RWPE1 (cell line): ENCODE measurements around the gene SPEF2.

Experiments
- CTCF ChIA-PET: fragments of 350-600 bp; sonication (Branson Sonifier 250); formaldehyde crosslinking; extraction: SDS; loops from one replicate; lab custom pipeline; 2021; lab: Yijun Ruan, JAX
- POLR2A ChIA-PET: fragments of 400-600 bp; formaldehyde crosslinking; extraction: SDS; loops from one replicate; lab custom pipeline; 2020; ENCODE audit warnings: antibody characterized with exemption; ENCODE audit not compliant: low non-redundant PET; lab: Yijun Ruan, JAX
- DNase-seq: peaks from one replicate; pipeline ENCODE4 v3.0.0; 2012; ENCODE audit warnings: low spot score
- H3K27ac ChIP-seq: fragments of 450-650 bp; 2 replicates; pipeline ENCODE4 v1.5.1; 2017
- TF ChIP-seq, protein P1 (sequence below): fragments of 450-650 bp; conservative IDR thresholded peaks from 2 replicates; pipeline ENCODE4 v1.5.1; 2017; ENCODE audit warnings: low read depth, mild to moderate bottlenecking

Gene SPEF2

DNA sequence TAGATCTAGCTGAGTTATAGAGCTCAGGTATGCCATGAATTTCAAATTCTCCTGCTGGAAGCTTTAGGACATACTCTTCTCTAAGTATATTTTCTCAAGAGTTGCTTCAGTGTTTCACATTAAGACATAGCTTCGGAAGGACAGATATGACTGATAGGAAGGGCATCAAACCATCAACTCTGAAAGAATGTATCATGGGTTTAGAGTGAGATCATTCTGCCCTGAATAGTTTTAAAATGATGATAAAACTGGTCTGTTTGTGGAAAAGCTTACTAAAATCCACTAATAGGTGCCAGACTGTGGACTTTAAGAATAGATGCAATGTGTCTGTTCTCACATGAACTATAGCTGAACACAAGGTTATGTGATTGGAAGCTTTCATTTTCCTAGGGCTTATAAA is 8.4 kb downstream of the SPEF2 start:
- no peak overlapping the region for H3K27ac ChIP-seq
- TF ChIP-seq, protein P1, sequence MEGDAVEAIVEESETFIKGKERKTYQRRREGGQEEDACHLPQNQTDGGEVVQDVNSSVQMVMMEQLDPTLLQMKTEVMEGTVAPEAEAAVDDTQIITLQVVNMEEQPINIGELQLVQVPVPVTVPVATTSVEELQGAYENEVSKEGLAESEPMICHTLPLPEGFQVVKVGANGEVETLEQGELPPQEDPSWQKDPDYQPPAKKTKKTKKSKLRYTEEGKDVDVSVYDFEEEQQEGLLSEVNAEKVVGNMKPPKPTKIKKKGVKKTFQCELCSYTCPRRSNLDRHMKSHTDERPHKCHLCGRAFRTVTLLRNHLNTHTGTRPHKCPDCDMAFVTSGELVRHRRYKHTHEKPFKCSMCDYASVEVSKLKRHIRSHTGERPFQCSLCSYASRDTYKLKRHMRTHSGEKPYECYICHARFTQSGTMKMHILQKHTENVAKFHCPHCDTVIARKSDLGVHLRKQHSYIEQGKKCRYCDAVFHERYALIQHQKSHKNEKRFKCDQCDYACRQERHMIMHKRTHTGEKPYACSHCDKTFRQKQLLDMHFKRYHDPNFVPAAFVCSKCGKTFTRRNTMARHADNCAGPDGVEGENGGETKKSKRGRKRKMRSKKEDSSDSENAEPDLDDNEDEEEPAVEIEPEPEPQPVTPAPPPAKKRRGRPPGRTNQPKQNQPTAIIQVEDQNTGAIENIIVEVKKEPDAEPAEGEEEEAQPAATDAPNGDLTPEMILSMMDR, result no peak
- DNase-seq, result no peak
- ChIA-PET POLR2A (no interaction called here), CTCF (no interaction called here)

DNA sequence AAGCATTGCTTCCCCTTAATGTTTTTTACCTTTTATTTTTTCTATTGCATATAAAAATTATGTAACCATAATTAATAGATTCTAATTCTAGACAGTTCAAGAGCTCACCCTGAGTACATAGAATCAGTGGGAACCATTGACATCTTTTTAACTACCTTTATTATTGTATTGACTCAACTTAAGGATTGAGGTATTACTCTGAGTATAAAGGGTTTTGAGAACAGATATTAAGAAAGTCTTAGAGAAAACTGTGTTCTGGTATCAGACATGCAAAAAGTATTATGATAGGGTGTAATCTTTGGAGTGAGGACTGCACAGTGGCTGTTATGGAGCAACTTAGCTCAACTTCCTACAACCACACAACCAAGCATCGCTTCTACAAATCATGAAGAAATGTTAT is 8.9 kb downstream of the SPEF2 start:
- ChIA-PET POLR2A (no interaction called here), CTCF (no interaction called here)
- TF ChIP-seq, protein P1, result no peak
- DNase-seq, result no peak
- no peak overlapping the region for H3K27ac ChIP-seq

DNA sequence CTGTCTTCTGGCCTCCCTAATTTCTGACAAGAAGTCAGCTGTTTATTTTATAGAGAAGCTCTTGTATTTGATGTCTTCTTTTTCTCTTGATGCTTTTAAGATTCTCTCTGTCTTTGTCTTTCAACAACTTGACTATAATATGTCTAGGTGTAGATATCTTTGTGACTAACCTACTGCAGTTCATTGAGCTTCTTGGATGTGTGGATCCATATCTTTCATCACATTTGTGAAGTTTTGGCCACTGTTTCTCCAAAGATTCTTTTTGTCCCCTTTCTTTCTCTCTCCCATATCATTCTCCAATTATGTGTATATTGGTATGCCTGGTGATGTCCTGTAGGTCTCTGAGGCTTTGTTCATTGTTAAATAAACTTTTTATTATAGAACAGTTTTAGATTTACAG is 16.7 kb downstream of the SPEF2 start:
- POLR2A ChIA-PET, result no interaction called here

DNA sequence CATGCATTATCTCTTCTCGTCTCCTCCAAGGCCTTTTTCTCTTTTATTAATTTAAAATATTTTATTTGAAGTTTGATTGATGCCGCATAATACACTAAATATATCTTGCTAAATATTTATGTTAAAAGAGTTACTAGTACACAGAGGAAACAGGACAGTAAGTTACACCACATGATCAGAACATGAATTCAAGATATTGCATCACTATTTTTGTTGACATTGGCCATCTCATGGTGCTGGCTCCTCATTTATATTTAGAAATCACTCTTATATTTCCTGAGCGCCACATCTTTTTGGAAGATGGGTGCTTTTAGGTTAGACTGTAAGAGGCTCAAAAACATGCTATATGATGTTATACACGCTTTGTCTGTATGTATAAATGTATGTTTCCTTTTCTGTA is 23.0 kb downstream of the SPEF2 start:
- ChIA-PET POLR2A (no interaction called here), CTCF (interaction anchor here (1.0 kb wide), 1 partner anchor 11 kb away, joined by 3 read pairs; no protein-coding TSS in a partner anchor)
- TF ChIP-seq, protein P1, result no peak
- DNase-seq, result no peak
- H3K27ac ChIP-seq, result no peak overlapping the region

More for the DNA sequence above, 16.7 kb downstream of the SPEF2 start:
- CTCF ChIA-PET, result interaction anchor here (0.7 kb wide), 1 partner anchor 291 kb away, joined by 4 read pairs; no protein-coding TSS in a partner anchor
- TF ChIP-seq, protein P1, result no peak
- no peak overlapping the region for H3K27ac ChIP-seq
- DNase-seq, result no peak

DNA sequence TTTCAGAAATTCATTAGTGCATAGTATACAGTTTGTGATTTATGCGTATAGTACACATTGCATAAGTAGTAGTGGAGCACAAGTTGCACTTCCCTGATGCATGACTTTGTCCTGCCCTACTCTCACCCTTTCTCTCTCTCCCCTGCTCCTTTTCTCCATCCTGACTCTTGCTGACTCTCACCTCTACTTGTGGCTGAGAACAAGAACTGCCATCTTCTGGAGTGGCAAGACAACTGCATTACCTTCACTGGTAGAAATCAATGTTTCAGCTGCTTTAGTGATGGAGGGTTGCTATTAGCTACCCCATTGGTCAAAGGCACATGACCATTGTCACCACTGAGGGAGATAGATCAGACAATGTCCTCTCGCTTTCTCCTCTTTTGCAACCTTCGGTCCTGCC is 26.9 kb downstream of the SPEF2 start:
- POLR2A ChIA-PET, result no interaction called here
- no peak for DNase-seq

DNA sequence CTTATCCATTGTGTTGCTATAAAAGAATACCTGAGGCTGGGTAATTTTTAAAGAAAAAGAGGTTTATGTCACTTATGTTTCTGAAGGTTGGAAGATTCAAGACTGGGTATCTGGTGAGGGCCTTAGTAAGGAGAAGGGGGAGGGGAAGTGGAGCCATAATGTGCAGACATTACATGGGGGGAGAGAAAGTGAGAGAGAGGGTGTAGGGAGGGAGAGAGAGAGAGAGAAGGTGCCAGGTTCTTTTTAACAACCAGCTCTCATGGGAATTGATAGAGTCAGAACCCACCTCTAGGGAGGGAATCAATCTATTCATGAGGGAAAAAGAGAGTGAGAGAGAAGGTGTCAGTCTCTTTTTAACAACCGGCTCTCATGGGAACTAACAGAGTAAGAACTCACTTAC is 29.5 kb downstream of the SPEF2 start:
- ChIA-PET CTCF (interaction anchor here (0.6 kb wide), 1 partner anchor 233 kb away, joined by 4 read pairs; no protein-coding TSS in a partner anchor), POLR2A (no interaction called here)
- no peak for DNase-seq
- TF ChIP-seq, protein P1, result no peak
- no peak overlapping the region for H3K27ac ChIP-seq

More for the DNA sequence above, 26.9 kb downstream of the SPEF2 start:
- CTCF ChIA-PET, result interaction anchor here (0.7 kb wide), 2 partner anchors 26 to 275 kb away, joined by 3 to 7 read pairs; no protein-coding TSS in a partner anchor
- TF ChIP-seq, protein P1, result no peak
- H3K27ac ChIP-seq, result no peak overlapping the region
